Measurements from ENCODE around the gene HOATZ. TPM values are rescaled to one million over a fixed set of nuclear protein-coding genes. Genes with fewer than 3 reads are reported as not detected.

Gene HOATZ
- total and polyA plus RNA-seq, 8 donors, result 0.18 TPM; not detected in 7

DNA sequence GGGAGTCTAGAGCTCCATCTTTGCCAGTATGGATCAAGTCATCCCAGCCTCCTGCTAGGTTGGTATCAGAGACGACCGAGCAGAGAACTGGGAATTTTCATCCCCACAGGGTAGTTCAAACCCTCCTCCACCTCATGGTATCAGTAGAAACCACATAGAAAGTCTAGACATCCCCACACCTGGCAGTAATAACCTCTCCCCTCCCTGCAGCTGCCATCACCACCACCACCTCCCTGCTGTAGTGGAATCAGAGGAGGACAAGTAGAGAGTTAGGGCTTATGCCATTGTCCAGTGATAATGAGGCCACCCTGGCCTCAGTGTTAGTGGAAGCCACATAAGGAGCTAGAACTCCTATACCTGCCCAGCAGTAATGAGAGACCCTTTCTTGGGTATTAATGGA, 36.7 kb upstream of the HOATZ start:
- Histone ChIP-seq H3K9me3 (peaks cover 0 to 8% (median 4%) of the 10 kb centered on the region in 4 donors), H3K4me3 (no peak overlapping the region), H3K36me3 (no peaks in the 10 kb centered on the region), H3K27ac (no peak overlapping the region), H3K4me1 (no peaks in the 10 kb centered on the region), H3K27me3 (no peaks in the 10 kb centered on the region)
- DNase-seq, result no peak
- intact Hi-C loops (cut with DNase I; ENCODE audit: low total_unique reads), result no loop called here
- WGBS, 5 donors, result 88 to 100% (median 96%) methylated on average over 2 of the region's 2 CpGs
- TF ChIP-seq, protein P1, sequence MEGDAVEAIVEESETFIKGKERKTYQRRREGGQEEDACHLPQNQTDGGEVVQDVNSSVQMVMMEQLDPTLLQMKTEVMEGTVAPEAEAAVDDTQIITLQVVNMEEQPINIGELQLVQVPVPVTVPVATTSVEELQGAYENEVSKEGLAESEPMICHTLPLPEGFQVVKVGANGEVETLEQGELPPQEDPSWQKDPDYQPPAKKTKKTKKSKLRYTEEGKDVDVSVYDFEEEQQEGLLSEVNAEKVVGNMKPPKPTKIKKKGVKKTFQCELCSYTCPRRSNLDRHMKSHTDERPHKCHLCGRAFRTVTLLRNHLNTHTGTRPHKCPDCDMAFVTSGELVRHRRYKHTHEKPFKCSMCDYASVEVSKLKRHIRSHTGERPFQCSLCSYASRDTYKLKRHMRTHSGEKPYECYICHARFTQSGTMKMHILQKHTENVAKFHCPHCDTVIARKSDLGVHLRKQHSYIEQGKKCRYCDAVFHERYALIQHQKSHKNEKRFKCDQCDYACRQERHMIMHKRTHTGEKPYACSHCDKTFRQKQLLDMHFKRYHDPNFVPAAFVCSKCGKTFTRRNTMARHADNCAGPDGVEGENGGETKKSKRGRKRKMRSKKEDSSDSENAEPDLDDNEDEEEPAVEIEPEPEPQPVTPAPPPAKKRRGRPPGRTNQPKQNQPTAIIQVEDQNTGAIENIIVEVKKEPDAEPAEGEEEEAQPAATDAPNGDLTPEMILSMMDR (IDR thresholded peaks at IDR 0.05), result no peak
- TF ChIP-seq POLR2AphosphoS5 (IDR thresholded peaks at IDR 0.05), result no peak
- TF ChIP-seq EP300 (IDR thresholded peaks at IDR 0.05), result no peak
- no peak for TF ChIP-seq POLR2A (IDR thresholded peaks at IDR 0.05)

DNA sequence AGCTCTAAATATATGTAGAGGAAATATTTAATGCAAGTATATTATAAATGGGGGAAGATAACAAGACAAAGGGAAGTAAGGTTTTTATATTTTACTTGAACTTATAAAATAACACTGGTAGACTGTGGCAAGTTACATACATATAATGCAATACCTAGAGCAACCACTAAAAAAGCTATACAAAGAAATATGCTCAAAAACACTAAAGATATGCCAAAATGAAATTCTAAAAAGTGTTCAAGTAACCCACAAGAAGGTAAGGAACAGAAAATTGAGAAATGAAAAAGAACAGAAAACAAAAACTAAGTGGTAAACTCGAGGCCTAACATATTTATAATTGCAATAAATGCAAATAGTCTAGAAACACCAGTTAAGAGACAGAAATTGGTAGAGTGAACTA, 34.9 kb upstream of the HOATZ start:
- H3K36me3 ChIP-seq, result no peaks in the 10 kb centered on the region
- H3K27ac ChIP-seq, result no peak overlapping the region
- H3K4me1 ChIP-seq, result no peaks in the 10 kb centered on the region
- H3K4me3 ChIP-seq, result no peak overlapping the region
- TF ChIP-seq POLR2A (IDR thresholded peaks at IDR 0.05) (no peak), EP300 (IDR thresholded peaks at IDR 0.05) (no peak), POLR2AphosphoS5 (IDR thresholded peaks at IDR 0.05) (no peak)
- TF ChIP-seq, protein P1 (IDR thresholded peaks at IDR 0.05), result no peak
- no peaks in the 10 kb centered on the region for H3K27me3 ChIP-seq
- DNase-seq, result no peak
- H3K9me3 ChIP-seq, result peaks cover 0 to 15% (median 9%) of the 10 kb centered on the region in 4 donors
- 69 to 92% (median 83%) methylated on average over 1 of the region's 1 CpG for WGBS, 5 donors
- intact Hi-C loops (cut with DNase I; ENCODE audit: low total_unique reads), result no loop called here

GRCh38 chr11:111483431-111483830, 31.1 kb upstream of the HOATZ start:
- no peak for DNase-seq
- H3K27ac ChIP-seq, result no peak overlapping the region
- H3K9me3 ChIP-seq, result peaks cover 0 to 19% (median 13%) of the 10 kb centered on the region in 4 donors
- TF ChIP-seq EP300 (IDR thresholded peaks at IDR 0.05), result no peak
- TF ChIP-seq POLR2AphosphoS5 (IDR thresholded peaks at IDR 0.05), result no peak
- TF ChIP-seq POLR2A (IDR thresholded peaks at IDR 0.05), result no peak
- TF ChIP-seq, protein P1 (IDR thresholded peaks at IDR 0.05), result no peak
- no peaks in the 10 kb centered on the region for H3K36me3 ChIP-seq
- H3K4me3 ChIP-seq, result no peak overlapping the region
- H3K27me3 ChIP-seq, result no peaks in the 10 kb centered on the region
- intact Hi-C loops (cut with DNase I; ENCODE audit: low total_unique reads), result no loop called here
- H3K4me1 ChIP-seq, result no peaks in the 10 kb centered on the region

DNA sequence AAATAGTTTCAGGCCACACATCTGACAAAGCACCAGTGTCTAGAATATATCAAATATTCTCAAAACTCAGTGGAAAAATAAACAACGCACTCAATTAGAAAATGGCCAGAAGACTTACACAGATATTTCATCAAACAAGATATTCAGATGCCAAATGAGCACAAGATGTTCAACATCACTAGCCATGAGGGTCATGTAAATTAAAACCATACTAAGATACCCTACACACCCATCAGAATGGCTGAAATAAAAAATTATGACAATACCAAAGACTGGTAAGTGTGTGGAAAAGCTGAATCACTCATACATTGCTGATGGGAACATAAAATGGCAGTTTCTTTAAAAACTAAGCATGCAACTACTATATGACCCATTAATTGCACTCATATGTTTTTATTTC, 24.1 kb upstream of the HOATZ start:
- intact Hi-C loops (cut with DNase I; ENCODE audit: low total_unique reads), result no loop called here
- no peak overlapping the region for H3K4me3 ChIP-seq
- TF ChIP-seq POLR2AphosphoS5 (IDR thresholded peaks at IDR 0.05) (no peak), POLR2A (IDR thresholded peaks at IDR 0.05) (no peak), EP300 (IDR thresholded peaks at IDR 0.05) (no peak)
- TF ChIP-seq, protein P1 (IDR thresholded peaks at IDR 0.05), result no peak
- no peaks in the 10 kb centered on the region for H3K4me1 ChIP-seq
- no peaks in the 10 kb centered on the region for H3K36me3 ChIP-seq
- H3K27ac ChIP-seq, result no peak overlapping the region
- 92 to 100% (median 96%) methylated on average over 1 of the region's 1 CpG for WGBS, 5 donors
- no peaks in the 10 kb centered on the region for H3K27me3 ChIP-seq
- H3K9me3 ChIP-seq, result peaks cover 0 to 10% (median 4%) of the 10 kb centered on the region in 4 donors
- no peak for DNase-seq
